Right kidney (tissue), 1 donor: ENCODE measurements around the gene TRPV5.

Source experiments
- DNase-seq: peaks from one replicate; pipeline ENCODE4 v3.0.0-alpha.2; 2016

TRPV5 gene

DNA sequence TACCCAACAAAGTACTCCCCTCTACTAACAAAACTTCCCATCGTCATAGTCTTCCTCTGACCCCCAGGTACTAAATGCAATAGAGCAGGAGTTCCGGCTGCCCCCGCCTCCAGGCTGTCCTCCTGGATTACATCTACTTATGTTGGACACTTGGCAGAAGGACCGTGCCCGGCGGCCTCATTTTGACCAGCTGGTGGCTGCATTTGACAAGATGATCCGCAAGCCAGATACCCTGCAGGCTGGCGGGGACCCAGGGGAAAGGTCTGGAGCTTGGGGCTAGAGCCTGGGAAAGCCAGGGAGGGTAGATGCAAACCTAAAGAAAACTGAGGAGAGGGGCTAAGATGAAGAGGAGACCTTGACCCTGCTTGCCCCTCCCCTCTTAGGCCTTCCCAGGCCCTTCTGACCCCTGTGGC lies 63.4 kb downstream of the TRPV5 start:
- no peak for DNase-seq

DNA sequence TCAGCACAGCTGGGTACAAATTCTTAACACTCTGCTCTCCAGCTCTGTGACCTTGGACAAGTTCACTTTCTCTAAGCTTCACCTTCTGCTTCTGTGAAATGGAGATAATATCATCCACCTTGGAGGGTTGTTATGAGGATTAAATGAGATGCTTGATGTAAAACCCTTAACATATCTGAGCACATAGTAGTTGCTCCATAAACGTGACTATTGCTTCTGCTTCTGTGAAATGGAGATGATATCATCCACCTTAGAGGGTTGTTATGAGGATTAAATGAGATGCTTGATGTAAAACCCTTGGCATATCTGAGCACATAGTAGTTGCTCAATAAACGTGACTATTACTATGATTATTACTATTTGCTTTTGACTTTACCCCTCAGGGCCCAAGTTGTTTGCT lies 64.1 kb downstream of the TRPV5 start:
- DNase-seq: no peak

DNA sequence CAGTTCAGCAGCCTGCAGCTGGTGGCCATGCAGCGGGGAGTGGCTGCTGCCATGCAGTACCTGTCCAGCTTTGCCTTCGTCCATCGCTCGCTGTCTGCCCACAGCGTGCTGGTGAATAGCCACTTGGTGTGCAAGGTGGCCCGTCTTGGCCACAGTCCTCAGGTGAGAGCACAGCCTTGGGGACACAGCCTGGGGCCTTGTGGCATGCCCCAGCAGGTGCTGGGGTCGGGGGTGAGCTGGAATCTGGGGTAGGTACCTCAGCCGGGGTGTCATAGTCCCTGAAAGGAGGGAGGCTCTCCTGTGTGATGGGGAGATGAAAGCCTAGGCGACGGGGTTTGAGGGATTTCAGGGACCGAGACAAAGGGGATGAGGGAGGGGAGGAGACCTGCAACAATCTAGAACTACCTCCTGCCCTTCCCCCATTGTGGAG lies 64.5 kb downstream of the TRPV5 start:
- no peak for DNase-seq

DNA sequence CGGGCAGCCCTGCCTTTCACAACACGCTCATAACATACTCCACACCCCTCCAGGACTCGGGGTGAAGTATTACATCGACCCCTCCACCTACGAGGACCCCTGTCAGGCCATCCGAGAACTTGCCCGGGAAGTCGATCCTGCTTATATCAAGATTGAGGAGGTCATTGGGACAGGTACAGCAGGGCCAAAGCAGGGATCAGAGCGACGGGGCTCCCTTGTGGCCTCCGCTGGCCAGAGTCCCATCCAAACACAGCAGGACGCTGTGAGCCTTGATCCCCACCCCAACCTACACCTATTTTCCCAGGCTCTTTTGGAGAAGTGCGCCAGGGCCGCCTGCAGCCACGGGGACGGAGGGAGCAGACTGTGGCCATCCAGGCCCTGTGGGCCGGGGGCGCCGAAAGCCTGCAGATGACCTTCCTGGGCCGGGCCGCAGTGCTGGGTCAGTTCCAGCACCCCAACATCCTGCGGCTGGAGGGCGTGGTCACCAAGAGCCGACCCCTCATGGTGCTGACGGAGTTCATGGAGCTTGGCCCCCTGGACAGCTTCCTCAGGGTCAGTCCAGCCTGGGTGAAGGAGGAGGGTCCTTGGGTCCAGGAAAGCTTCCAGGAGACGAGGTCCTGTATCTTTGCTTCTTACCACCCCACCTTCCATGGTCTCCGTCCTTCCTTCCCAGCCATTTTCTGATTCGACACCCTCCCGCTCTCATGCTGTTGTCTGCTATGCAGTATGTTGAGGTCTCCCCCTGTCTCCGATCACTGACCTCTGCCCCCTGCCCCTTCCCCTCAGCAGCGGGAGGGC lies 65.2 kb downstream of the TRPV5 start:
- no peak for DNase-seq

DNA sequence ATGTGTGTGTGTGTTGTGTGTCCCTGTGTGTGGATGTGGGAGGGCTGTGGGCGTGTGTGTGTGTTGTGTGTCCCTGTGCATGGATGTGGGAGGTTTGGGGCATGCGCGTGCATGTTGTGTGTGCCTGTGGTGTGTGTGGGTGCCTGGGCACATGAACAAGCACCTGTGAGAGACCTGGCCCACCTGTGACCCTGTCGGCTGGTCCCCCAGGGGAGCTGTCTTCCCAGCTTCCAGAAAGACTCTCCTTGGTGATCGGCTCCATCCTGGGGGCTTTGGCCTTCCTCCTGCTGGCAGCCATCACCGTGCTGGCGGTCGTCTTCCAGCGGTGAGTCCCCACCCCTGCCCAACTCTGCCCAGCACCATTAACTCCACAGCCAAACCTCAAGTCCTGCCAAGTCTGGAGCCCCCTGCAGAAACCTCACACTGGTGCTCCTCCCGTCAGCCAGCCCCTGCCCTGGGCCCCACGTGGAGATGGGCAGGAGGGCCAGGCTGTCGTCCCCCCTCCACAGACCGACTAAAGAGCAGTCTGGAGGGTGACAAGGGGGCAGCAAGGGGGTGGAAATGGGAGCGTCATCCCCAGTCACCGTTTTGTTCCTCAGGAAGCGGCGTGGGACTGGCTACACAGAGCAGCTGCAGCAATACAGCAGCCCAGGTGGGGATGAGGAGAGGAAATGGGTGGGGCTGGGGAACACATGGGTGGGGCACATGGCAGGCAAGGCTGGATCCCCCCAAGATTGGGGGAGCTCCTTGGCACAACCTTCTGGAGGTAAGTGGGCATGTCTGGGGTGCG lies 66.0 kb downstream of the TRPV5 start:
- no peak for DNase-seq

DNA sequence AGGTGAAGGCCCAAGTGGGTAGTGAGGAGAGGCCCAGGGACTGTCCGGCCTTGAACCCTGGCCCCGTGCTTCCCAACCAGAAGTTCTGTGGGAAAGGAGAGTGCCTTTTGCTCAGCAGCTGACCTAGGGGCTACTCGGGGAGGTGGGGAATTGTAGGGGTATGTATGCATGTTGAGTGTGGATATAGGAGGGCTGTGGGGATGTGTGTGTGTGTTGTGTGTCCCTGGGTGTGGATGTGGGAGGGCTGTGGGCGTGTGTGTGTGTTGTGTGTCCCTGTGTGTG lies 66.5 kb downstream of the TRPV5 start:
- no peak for DNase-seq

DNA sequence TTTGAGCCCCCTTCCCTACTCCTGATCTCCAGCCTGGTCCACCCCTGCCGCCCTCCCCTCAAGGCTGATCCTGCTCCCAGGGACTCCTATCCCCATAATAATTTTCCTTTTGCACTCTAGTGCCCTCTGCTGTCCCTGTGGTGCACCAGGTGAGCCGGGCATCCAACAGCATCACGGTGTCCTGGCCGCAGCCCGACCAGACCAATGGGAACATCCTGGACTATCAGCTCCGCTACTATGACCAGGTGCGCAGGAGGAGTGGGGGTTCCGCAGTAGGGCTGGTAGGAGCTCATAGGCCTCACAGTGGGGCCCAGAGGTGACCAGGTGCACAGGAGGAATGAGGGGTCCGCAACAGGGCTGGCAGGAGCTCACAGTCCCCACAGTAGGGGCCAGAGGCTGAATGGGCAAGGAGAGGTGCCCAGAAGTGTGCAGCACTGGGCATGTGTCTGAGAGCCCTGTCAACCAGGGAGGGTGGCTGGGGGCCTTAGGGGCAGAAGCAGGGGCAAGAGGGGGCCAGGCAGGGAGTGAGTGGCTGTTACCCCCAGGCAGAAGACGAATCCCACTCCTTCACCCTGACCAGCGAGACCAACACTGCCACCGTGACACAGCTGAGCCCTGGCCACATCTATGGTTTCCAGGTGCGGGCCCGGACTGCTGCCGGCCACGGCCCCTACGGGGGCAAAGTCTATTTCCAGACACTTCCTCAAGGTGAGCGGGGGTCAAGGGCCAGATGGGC lies 67.0 kb downstream of the TRPV5 start:
- peak; percentile 20 for DNase-seq

DNA sequence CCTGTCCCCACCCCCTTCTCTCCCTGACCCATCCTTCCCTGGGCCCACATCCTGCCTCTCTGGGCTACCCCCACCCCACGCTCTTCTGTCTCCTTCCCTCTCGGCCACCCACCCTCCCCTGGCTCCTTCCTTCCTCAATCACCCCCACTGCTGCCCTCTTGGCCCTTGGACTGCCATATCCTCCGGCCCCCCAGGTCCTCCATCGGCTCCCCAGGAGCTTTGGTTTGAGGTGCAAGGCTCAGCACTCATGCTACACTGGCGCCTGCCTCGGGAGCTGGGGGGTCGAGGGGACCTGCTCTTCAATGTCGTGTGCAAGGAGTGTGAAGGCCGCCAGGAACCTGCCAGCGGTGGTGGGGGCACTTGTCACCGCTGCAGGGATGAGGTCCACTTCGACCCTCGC lies 67.8 kb downstream of the TRPV5 start:
- DNase-seq: no peak

DNA sequence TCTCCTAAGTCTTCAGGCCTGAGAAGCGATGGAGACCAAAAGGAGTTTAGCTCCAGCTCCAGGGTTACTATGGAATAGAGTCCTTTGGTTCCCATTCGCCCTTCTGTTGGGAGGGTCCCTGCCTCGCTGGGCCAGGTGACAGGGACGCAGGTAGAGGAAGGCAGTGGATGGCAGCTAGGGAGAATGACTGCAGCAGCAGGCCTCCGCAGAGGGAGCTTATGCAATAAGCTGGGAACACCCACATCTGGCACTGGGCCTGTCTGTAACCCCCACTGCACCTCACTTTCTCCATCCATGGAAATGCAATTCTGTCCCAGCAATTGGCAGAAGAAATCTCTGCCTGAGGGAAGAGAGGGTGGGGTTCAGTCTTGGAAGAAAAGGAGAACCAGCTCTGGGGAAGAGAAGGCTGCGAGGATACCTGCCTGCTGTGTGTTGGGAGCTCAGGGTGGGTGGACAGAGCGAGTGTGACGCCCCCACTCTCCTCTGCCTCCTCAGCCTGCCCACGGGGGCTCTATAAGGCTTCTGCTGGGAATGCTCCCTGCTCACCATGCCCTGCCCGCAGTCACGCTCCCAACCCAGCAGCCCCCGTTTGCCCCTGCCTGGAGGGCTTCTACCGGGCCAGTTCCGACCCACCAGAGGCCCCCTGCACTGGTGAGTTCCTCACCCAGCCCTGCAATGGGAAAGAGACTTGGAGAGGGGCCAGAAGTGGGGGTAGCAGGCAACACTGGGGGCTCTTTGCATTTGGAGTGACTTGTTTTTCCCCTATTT lies 68.4 kb downstream of the TRPV5 start:
- DNase-seq: no peak

DNA sequence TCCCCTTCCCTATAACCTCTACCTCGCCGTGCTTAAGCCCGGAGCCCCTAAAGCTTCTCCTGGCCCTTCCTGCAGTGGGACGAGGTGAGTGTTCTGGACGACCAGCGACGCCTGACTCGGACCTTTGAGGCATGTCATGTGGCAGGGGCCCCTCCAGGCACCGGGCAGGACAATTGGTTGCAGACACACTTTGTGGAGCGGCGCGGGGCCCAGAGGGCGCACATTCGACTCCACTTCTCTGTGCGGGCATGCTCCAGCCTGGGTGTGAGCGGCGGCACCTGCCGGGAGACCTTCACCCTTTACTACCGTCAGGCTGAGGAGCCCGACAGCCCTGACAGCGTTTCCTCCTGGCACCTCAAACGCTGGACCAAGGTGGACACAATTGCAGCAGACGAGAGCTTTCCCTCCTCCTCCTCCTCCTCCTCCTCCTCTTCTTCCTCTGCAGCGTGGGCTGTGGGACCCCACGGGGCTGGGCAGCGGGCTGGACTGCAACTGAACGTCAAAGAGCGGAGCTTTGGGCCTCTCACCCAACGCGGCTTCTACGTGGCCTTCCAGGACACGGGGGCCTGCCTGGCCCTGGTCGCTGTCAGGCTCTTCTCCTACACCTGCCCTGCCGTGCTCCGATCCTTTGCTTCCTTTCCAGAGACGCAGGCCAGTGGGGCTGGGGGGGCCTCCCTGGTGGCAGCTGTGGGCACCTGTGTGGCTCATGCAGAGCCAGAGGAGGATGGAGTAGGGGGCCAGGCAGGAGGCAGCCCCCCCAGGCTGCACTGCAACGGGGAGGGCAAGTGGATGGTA lies 69.5 kb downstream of the TRPV5 start:
- DNase-seq: no peak

DNA sequence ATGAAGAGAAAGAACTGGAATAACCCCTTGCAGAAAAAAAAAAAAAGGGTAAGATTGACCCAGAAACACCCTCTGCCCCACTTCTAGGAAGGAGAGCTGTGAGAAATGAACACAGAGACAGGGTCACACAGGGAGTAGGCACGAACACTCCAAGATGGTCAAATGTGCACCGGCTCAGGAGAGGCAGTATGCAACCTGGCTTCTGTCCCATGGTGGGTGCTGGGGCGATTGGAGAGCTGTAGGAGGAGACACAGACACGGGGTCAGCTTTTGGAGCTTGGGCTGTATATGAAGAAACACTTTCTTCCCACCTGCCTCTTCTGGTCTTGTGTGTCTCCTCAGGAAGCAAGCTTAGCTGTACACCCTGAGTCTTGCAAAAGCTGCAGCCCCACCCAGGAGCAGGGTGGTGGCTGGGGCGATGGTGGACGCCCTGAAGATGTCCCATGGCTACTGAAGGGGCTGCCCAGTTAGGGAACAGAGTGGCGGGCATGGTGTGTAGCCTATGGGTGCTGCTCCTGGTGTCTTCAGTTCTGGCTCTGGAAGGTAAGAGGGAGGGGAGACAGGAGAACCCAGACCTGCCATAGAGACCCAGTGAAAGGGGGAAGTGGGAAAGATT lies 70.7 kb downstream of the TRPV5 start:
- DNase-seq: no peak

DNA sequence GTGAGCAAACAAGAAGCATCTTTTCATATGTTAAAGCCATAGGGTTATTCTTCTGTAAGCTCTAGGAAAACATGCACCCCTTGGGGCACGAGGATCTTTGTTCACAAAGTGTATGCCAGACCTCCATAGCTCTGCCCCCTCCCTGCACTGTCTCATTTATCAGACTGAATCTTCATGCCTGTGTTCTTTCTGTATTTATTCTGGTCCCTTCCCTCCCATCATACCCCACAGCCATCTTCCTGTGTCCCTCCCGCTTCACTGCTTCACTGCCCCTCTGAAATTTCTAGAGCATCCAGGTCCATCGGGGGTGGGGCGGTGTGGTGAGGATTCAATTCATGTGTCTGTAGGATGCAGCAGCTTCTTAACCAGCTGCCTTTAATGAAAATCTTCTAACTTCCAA lies 71.2 kb downstream of the TRPV5 start:
- no peak for DNase-seq

DNA sequence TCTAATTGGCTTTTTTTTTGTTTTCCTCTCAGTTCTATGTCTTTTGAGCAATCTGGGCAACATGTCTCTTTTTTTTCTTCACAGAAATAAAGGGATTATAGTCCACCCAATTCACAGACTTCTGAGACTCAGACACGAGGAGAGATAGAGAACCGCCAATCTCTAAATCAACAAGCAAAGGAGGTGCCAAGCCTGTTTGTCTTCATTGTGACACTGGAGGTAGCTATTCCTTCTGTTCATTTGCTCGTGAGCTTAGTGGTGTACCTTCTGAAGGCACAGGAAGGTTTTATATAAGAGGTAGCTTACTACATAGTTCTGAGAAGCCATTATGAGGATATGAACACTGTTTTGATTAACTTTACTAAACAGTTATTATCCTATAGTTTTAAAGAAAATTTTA lies 72.6 kb downstream of the TRPV5 start:
- no peak for DNase-seq

DNA sequence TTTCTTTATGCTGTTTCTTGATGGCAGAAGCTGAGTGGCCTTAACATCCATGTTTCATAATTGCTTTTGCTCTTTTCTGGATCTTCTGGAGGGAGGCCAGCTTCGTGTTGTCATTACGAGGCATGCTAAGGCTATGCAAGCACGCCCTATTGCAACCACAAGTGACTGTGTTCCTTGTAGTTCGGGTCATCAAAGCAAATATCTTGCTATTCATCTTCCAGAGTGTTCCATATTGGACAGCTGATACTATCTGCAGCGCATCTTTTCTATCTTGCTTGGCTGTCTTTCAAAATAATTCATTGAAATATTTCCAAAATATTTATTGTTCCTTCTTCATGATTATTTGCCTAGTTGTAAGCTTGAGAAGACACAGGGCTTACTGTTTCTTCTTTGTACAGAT lies 73.7 kb downstream of the TRPV5 start:
- no peak for DNase-seq

DNA sequence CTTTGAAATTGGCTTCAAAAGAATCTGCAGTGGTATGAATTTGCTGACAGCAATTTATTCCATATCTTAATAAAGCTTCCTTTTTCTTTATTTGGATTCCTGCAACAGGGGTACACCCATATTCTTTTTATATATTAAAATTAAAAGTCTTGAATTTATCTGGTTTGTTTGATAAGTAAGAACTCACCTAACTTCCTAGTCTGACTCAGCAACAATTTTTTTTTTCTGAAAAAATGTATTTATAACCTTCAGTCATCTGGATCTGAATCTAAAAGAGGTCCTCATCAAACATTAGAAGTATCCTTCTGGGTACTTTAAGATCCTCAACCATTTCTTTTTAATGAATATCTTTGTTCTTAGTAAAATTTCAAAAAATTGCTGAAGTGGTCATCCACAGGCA lies 74.1 kb downstream of the TRPV5 start:
- no peak for DNase-seq
